Measurements from ENCODE around the gene MAN1A1.
A peak's percentile ranks its signal among the peaks of the same experiment; 100 is the strongest.
"Not testable (repeated sequence)": the region's sequence is repeated elsewhere in the genome, so short reads cannot be mapped to it uniquely, and the experiment has no call there.

Gene MAN1A1

GRCh38 chr6:119349361-119350201 lies at the start of gene MAN1A1:
TSS of gene MAN1A1 (minus strand) at chr6:119349761. CDS start at chr6:119349065, 696 bp downstream.
- DNase-seq (ENCODE audit: low spot score) = peak; percentile 67

GRCh38 chr6:119395192-119395591 lies 45.6 kb upstream of the MAN1A1 start:
- DNase-seq (ENCODE audit: low spot score) = no peak

DNA sequence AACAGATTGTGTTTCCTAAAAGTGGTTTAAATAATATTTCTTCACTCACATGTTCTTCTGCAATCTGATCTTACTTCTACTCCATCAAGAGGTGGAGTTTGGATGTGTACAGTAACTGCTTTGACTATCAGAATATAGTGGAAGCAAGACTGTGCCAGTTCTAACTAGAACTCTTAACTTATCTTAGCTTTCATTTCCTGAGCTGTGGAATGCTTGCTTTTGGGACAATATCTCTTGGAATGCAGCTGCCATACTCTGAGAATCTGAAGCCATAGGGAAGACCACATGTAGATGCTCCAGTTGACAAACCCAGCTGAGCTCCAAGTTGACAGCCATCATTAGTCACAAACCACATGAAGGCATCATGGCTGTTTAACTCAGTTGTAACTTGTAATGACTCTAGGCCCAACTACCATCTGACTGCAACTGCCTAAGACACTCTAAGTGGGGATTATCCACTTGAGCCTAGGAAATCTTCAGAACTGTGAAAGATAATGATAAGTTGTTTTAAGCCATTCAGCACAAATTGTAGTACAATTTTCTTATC lies 40.8 kb upstream of the MAN1A1 start:
- DNase-seq (ENCODE audit: low spot score) = no peak

DNA sequence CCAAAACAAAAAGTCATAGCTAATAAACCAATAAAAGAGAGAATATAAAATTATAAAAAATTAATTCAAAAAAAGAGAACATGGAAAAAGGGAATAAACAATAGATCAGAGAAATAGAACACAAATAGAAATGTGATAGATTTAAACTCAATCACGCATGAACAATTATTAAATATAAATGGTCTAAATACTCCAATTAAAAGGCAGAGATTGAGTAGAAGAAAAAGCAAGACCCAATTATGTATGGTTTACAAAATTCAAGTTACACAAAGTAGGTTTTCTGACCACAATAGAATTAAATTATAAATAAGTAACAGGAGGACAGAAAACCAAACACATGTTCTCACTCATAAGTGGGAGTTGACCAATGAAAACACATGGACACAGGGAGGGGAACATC lies 36.4 kb upstream of the MAN1A1 start:
- DNase-seq (ENCODE audit: low spot score) = no peak

- no peak for DNase-seq (ENCODE audit: low spot score)
These were observed 34.9 kb upstream of the MAN1A1 start for GRCh38 chr6:119384444-119384843.

DNA sequence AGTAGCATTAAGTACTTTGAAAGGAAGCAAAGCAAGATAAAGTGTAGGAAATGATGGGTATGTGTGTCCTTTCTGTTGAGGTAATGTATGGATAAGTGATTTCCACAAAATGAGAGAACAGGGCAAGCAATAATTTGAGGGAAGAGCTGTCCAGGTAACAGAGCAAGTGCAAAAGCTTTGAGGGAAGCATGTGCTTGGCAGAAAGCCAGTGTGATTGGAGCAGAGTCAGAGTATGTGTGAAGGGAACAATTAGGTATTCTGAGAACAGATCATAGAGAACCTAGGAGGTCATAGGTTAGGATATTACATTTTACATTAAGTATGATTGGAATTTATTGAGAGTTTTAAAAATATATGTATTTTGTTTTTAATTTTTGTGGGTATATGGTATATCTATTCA lies 30.2 kb upstream of the MAN1A1 start:
- DNase-seq (ENCODE audit: low spot score) = no peak

DNA sequence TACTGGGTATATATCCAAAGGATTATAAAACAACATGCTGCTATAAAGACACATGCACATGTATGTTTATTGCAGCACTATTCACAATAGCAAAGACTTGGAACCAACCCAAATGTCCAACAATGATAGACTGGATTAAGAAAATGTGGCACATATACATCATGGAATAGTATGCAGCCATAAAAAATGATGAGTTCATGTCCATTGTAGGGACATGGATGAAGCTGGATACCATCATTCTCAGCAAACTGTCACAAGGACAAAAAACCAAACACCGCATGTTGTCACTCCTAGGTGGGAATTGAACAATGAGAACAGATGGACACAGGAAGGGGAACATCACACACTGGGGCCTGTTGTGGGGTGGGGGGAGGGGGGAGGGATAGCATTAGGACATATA lies 27.5 kb upstream of the MAN1A1 start:
- DNase-seq (ENCODE audit: low spot score) = not testable (repeated sequence)

GRCh38 chr6:119370080-119370479 lies 20.5 kb upstream of the MAN1A1 start:
- DNase-seq (ENCODE audit: low spot score) = no peak

- DNase-seq (ENCODE audit: low spot score) = no peak
These were observed 19.4 kb upstream of the MAN1A1 start for GRCh38 chr6:119368921-119369320.

DNA sequence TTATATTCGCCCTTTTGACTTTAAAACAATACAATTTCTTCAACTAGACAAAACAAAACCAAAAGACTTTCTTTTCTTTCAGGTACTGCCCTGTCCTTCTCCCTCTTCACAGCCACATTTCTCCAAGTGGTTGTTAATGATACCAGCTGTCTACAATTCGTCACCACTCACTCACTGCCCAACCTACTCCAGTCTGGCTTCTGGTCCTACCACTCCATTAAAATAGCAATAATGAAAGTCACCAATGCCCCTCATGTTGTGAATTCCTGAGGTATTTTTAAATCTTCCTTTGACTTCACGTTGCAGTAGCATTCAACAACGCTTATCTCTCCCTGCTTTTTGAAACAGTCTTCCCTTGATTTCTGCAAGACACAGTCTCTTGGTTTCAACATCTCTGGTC lies 11.6 kb upstream of the MAN1A1 start:
- no peak for DNase-seq (ENCODE audit: low spot score)

GRCh38 chr6:119360262-119360915 lies 10.8 kb upstream of the MAN1A1 start:
- DNase-seq (ENCODE audit: low spot score) = no peak

DNA sequence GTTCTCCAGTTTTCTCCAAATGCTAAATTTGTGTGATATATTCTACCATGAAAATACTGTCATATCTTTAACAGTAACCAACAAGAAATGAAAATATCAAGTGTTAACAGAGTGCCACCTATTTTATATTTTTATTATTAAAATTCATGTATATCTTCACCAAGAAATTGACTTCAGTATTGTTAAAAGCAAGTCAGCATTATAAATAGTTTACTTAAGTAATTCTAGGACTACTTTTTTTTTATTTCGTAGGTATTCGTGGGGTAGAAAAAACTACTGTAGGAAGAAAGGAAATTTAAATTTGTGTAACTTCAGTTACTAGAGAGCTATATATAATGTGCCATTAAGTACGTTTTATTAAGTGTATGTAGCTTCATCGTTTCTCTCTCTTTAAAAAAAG lies 6.3 kb upstream of the MAN1A1 start:
- no peak for DNase-seq (ENCODE audit: low spot score)

- no peak for DNase-seq (ENCODE audit: low spot score)
These were observed 5.6 kb upstream of the MAN1A1 start for GRCh38 chr6:119355157-119355556.

GRCh38 chr6:119353696-119354095 lies 4.1 kb upstream of the MAN1A1 start:
- DNase-seq (ENCODE audit: low spot score) = no peak

- no peak for DNase-seq (ENCODE audit: low spot score)
These were observed 2.4 kb upstream of the MAN1A1 start for GRCh38 chr6:119352001-119352400.

- no peak for DNase-seq (ENCODE audit: low spot score)
These were observed 1.4 kb upstream of the MAN1A1 start for GRCh38 chr6:119350952-119351372.

GRCh38 chr6:119350202-119350951 lies 816 bp upstream of the MAN1A1 start:
- DNase-seq (ENCODE audit: low spot score) = no peak

DNA sequence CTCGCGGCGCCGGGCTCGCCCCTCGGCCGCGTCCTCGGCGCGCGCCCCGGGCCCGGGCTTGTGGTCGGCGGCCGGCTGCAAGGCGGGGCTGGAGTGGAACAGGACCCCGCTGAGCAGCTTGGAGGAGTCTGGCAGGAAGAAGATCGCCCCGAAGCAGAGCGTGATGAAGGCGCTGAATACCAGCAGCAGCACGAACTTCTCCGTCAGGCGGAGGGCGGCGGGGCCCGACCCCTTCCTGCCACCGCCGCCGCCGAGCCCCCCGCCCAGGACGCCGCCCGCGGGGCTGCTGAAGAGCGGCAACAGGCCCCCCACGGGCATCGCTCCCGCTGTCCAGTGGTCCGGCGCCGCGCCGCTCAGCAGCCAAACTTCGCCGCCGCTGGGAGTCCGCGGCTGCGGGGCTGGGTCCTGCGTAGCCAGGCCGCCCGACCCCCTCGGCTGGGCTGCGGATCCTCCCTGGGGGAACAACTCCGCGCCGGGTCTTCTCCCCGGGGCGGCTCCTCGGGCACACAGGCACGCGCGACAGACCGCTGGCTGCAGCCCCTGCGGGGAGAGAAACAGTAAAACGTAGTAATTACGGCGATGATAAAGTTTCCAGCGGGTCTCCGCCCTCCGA lies 707 bp downstream of the MAN1A1 start:
- no peak for DNase-seq (ENCODE audit: low spot score)

DNA sequence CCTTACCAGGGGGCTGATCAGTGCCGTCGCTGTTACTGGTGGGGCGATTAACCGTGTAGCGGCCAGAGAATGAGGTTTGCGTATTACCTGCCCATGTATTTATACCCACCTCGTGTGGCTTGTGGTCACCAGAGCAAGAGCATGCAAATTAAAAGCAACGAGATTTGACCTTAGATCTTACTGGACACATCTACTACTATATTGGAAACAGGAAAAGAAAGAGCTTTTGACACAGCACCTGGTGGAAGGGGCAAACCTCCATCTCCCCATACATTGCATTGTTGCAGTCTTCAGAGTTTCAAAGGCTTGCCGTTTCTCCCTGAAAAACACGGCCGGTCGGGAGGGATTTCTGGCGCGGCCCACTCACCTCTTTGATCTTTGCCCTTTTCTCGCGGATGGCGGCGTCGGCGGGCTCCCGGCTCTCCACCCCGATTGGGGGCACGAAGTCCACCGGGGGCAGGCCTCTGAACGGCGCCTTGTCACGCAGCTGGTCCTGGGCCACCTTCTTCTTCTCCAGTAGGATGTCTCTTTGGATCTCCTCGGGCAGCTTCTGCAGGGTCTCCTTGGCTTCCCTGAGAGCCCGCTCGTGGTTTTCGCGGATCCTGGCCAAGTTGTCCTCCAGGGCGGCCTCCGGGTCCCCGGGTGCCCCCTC lies 1.3 kb downstream of the MAN1A1 start:
- no peak for DNase-seq (ENCODE audit: low spot score)

DNA sequence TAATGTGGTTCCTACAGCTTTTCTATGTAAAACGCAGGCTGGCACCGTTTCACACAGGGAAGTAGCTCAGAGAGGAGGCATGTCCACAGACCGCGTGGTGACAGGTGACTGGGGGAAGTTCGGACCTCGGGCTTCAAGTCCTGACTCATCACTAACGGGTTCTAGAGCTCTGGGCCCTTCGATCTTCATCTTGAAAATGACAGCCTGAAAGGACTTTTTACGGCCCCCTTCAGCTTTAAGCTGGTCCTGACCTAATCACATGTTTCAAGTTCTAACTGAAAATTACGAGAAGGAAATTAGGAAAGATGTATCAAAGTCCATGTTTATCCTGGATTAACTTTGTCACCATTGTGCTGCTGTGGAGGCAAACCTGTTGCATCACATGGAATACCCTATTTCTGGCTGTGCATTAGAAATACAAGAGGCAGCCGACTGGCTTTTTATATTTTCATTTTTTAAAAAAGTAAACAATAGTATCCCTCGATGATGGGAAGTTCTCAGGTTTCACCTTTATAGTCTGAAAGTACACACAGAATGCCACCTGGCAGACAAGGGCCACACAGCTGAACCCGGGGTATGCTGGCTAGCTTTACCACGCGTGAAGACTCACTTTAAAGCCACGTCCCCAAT lies 2.0 kb downstream of the MAN1A1 start:
- no peak for DNase-seq (ENCODE audit: low spot score)

- DNase-seq (ENCODE audit: low spot score) = no peak
These were observed 2.6 kb downstream of the MAN1A1 start for GRCh38 chr6:119346936-119347335.
